ENCODE measurements around the gene TNNI2. TPM values are rescaled to one million over a fixed set of nuclear protein-coding genes. Genes with fewer than 3 reads are reported as not detected.

Gene TNNI2
- total and polyA plus RNA-seq, 2 donors (not counting 3 experiments of a cell fraction or from before 2014, with no cell fraction given) = not detected

DNA sequence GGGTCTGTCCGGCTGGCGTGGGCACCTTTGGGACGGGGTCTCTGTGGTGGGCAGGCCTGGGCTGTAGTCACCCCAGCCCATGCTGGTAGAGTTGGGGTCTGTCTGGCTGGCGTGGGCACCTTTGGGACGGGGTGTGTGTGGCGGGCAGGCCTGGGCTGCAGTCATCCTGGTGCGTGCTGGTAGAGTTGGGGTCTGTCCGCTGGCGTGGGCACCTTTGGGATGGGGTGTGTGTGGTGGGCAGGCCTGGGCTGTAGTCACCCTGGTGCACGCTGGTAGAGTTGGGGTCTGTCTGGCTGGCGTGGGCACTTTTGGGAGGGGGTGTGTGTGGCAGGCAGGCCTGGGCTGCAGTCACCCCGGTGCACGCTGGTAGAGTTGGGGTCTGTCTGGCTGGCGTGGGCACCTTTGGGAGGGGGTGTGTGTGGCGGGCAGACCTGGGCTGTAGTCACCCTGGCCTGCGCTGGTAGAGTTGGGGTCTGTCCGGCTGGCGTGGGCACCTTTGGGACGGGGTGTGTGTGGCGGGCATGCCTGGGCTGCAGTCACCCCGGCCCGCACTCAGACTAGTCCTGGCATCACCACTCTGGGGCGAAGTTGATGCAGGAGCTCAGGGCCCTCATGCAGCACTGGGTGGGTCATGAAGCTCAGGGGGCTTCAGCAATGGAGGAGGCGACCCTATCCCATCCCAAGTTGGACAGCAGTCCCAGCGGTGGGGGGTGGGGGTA lies 33.6 kb downstream of the TNNI2 start:
- CTCF ChIA-PET = interaction anchor here (0.7 kb wide), 1 partner anchor 10 kb away, joined by 3 read pairs; no protein-coding TSS in a partner anchor
- no peaks in the 10 kb centered on the region for H3K9me3 ChIP-seq (replicated peaks; ENCODE audit: control insufficient read depth, insufficient read depth, low read length)
- no peak for FAIRE-seq
- no peak overlapping the region for H2AFZ ChIP-seq (ENCODE audit: low read depth, low read length)
- no peak overlapping the region for H3K4me3 ChIP-seq (replicated peaks in 1 of 3; ENCODE audit: insufficient read depth in 1 of 3, low read depth in 1 of 3, low read length in 3 of 3)
- BruUV-seq (replicated peaks) = no TSS peak
- H3K4me2 ChIP-seq (ENCODE audit: insufficient read depth, low read length) = no peak overlapping the region
- no peaks in the 10 kb centered on the region for H3K36me3 ChIP-seq (ENCODE audit: control insufficient read depth in 2 of 2, extremely low read depth in 1 of 2, insufficient read depth in 2 of 2, low read length in 2 of 2)
- no peaks in the 10 kb centered on the region for H3K9me1 ChIP-seq (replicated peaks; ENCODE audit: control insufficient read depth, extremely low read depth, insufficient read depth, low read length)
- H3K9ac ChIP-seq (replicated peaks; ENCODE audit: extremely low read depth, insufficient read depth, low read length) = no peak overlapping the region
- H4K20me1 ChIP-seq (replicated peaks; ENCODE audit: control insufficient read depth, extremely low read depth, insufficient read depth, low read length) = no peaks in the 10 kb centered on the region
- TF ChIP-seq POLR2AphosphoS5 (IDR thresholded peaks at IDR 0.05; ENCODE audit: insufficient read depth, low read depth, low read length) = no peak
- no peak for TF ChIP-seq FOS (IDR thresholded peaks at IDR 0.05; ENCODE audit: borderline replicate concordance, insufficient read depth, low read length)
- TF ChIP-seq EZH2 (IDR thresholded peaks at IDR 0.05; ENCODE audit: borderline replicate concordance, low read depth, low read length, severe bottlenecking) = no peak
- TF ChIP-seq POLR2A (IDR thresholded peaks at IDR 0.05; ENCODE audit: low read depth, low read length) = no peak
- no peak for TF ChIP-seq MYC (IDR thresholded peaks at IDR 0.05; ENCODE audit: low read depth, low read length)
- TF ChIP-seq, protein P1, sequence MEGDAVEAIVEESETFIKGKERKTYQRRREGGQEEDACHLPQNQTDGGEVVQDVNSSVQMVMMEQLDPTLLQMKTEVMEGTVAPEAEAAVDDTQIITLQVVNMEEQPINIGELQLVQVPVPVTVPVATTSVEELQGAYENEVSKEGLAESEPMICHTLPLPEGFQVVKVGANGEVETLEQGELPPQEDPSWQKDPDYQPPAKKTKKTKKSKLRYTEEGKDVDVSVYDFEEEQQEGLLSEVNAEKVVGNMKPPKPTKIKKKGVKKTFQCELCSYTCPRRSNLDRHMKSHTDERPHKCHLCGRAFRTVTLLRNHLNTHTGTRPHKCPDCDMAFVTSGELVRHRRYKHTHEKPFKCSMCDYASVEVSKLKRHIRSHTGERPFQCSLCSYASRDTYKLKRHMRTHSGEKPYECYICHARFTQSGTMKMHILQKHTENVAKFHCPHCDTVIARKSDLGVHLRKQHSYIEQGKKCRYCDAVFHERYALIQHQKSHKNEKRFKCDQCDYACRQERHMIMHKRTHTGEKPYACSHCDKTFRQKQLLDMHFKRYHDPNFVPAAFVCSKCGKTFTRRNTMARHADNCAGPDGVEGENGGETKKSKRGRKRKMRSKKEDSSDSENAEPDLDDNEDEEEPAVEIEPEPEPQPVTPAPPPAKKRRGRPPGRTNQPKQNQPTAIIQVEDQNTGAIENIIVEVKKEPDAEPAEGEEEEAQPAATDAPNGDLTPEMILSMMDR (IDR thresholded peaks at IDR 0.05; ENCODE audit: extremely low read depth in 1 of 2, insufficient read depth in 1 of 2, low read depth in 1 of 2, low read length in 2 of 2) = no peak
- no peak for TF ChIP-seq JUN (IDR thresholded peaks at IDR 0.05; ENCODE audit: borderline replicate concordance, insufficient read depth, insufficient read length, low read depth)
- TF ChIP-seq MAX (IDR thresholded peaks at IDR 0.05; ENCODE audit: insufficient read depth, insufficient read length) = no peak
- TF ChIP-seq GATA2 (IDR thresholded peaks at IDR 0.05; ENCODE audit: insufficient read depth, insufficient read length, low read depth, low read length) = no peak
- intact Hi-C loops (cut with micrococcal nuclease) = no loop called here
- POLR2A ChIA-PET = no interaction called here
- H3K79me2 ChIP-seq (ENCODE audit: control insufficient read depth, insufficient read depth, low read length) = no peaks in the 10 kb centered on the region
- no peak overlapping the region for H3K27ac ChIP-seq (ENCODE audit: insufficient read depth, low read depth, low read length)
- no peaks in the 10 kb centered on the region for H3K4me1 ChIP-seq (ENCODE audit: control insufficient read depth, extremely low read depth, insufficient read depth, low read length)
- peaks cover 0 to 3% of the 10 kb centered on the region in 2 experiments for H3K27me3 ChIP-seq (ENCODE audit: control insufficient read depth in 2 of 2, insufficient read depth in 2 of 2, low read length in 2 of 2)
- dilution Hi-C loops (cut with MboI; ENCODE audit: extremely low pct_ligation_motif_present, low sequenced_read_pairs) = no loop called here
- no peak for DNase-seq (ENCODE audit: low read depth, low spot score)
